ENCODE data around the gene TP53RK.

The TP53RK gene

DNA sequence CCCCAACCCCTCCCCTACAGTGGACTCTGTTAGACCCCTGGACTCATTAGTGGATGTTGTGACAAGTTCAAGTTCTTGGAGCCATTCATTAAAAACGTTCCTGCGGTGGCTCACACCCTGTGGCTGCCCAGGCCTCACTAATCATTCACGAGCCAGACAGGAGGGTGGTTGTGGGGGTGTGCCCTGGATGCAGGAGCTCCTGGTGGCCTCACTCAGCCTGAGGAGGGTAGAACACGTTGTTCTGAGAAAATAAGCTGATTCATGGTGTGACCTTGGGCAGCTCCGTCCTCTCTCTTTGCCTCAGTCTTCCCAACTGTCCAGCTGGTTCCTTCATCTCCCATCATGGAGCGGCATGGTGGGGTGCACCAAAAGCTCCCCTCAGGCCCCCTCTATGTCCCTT, 54.7 kb downstream of the TP53RK start:
- Histone ChIP-seq H3K27me3 (ENCODE audit: control insufficient read depth in 5 of 5, insufficient read depth in 4 of 5, low read length in 5 of 5) (peaks cover 0 to 11% (median 0%) of the 10 kb centered on the region in 5 donors), H3K4me1 (ENCODE audit: control insufficient read depth in 5 of 5, insufficient read depth in 5 of 5, low read length in 5 of 5) (no peaks in the 10 kb centered on the region), H3K36me3 (ENCODE audit: control insufficient read depth in 5 of 5, insufficient read depth in 5 of 5, low read length in 5 of 5) (no peaks in the 10 kb centered on the region), H3K27ac (ENCODE audit: low read depth, low read length) (no peak overlapping the region), H3K9me3 (ENCODE audit: control insufficient read depth in 5 of 5, low read length in 5 of 5) (peaks cover 5 to 16% (median 12%) of the 10 kb centered on the region in 5 donors), H3K4me3 (ENCODE audit: low read depth in 1 of 5, low read length in 5 of 5) (no peak overlapping the region), H3K9ac (ENCODE audit: low read length in 5 of 5) (no peak overlapping the region)
